Neural cell (in vitro differentiated cells): ENCODE measurements around the gene TNS4. TPM values are rescaled to one million over a fixed set of nuclear protein-coding genes. Genes with fewer than 3 reads are reported as not detected.

Experiments used
- H2AFZ ChIP-seq: fragments of 200-600, 300-800 bp; sonication (generic), shearing (Covaris generic); 2 replicates; pipeline ENCODE4 v1.6.0; 2014; ENCODE audit warnings: low read depth, mild to moderate bottlenecking, antibody characterized with exemption, low read length, moderate library complexity
- H3F3A ChIP-seq: fragments of 200-600 bp; shearing (Covaris generic); 2 replicates; pipeline ENCODE4 v1.6.1; 2016; ENCODE audit warnings: mild to moderate bottlenecking, moderate library complexity, mixed read lengths, antibody characterized with exemption, low read length; ENCODE audit not compliant: insufficient read depth, poor library complexity, severe bottlenecking
- H3K27ac ChIP-seq: fragments of 200-600, 300-800 bp; sonication (generic), shearing (Covaris generic); 2 replicates; pipeline ENCODE4 v1.5.1; 2014; ENCODE audit warnings: mild to moderate bottlenecking, low read length, moderate library complexity
- H3K27me3 ChIP-seq: fragments of 300-800, 200-600 bp; sonication (generic), shearing (Covaris generic); 2 replicates; pipeline ENCODE4 v1.6.0; 2014; ENCODE audit warnings: mild to moderate bottlenecking, low read depth, low read length, moderate library complexity; ENCODE audit not compliant: insufficient read depth
- H3K36me3 ChIP-seq: fragments of 300-800, 200-600 bp; sonication (generic), shearing (Covaris generic); 2 replicates; pipeline ENCODE4 v1.5.1; 2014; ENCODE audit warnings: mild to moderate bottlenecking, antibody characterized with exemption, low read length, moderate library complexity; ENCODE audit not compliant: insufficient read depth
- H3K4me2 ChIP-seq: fragments of 300-800, 200-600 bp; sonication (generic), shearing (Covaris generic); 2 replicates; pipeline ENCODE4 v1.6.0; 2014; ENCODE audit warnings: mild to moderate bottlenecking, low read length
- H3K4me3 ChIP-seq: fragments of 300-800, 200-600 bp; sonication (generic), shearing (Covaris generic); 2 replicates; pipeline ENCODE4 v1.5.1; 2014; ENCODE audit warnings: mild to moderate bottlenecking, low read length, moderate library complexity
- H3K79me2 ChIP-seq: fragments of 200-600 bp; shearing (Covaris generic); replicated peaks from 2 replicates; pipeline ENCODE4 v1.6.0; 2014; ENCODE audit warnings: mild to moderate bottlenecking, low read length, moderate library complexity; ENCODE audit not compliant: insufficient read depth
- H3K9ac ChIP-seq: fragments of 300-800, 200-600 bp; sonication (generic), shearing (Covaris generic); 2 replicates; pipeline ENCODE4 v1.6.1; 2016; ENCODE audit warnings: mild to moderate bottlenecking, low read length, mixed read lengths
- H3K9me2 ChIP-seq: fragments of 200-600 bp; shearing (Covaris generic); 2 replicates; pipeline ENCODE4 v1.6.1; 2016; ENCODE audit warnings: mild to moderate bottlenecking, low read length, mixed read lengths; ENCODE audit not compliant: insufficient read depth
- H3K9me3 ChIP-seq: fragments of 200-600, 300-800 bp; sonication (generic), shearing (Covaris generic); 2 replicates; pipeline ENCODE4 v1.6.1; 2016; ENCODE audit warnings: mild to moderate bottlenecking, mixed run types, low read length, moderate library complexity, mixed read lengths
- H4K20me1 ChIP-seq: fragments of 200-600 bp; shearing (Covaris generic); 2 replicates; pipeline ENCODE4 v1.6.1; 2016; ENCODE audit warnings: mild to moderate bottlenecking, mixed run types; ENCODE audit not compliant: insufficient read depth
- CTCF ChIP-seq: fragments of 450-650 bp; IDR thresholded peaks from 2 replicates; pipeline ENCODE4 v1.5.1; 2014; ENCODE audit warnings: antibody characterized with exemption, mild to moderate bottlenecking, moderate library complexity; ENCODE audit not compliant: poor library complexity, severe bottlenecking
- EP300 ChIP-seq: fragments of 450-650 bp; conservative IDR thresholded peaks from 2 replicates; pipeline ENCODE4 v1.6.1; 2014; ENCODE audit warnings: antibody characterized with exemption, mild to moderate bottlenecking, moderate library complexity; ENCODE audit not compliant: poor library complexity, severe bottlenecking
- EZH2 ChIP-seq: fragments of 200-600, 300-800 bp; shearing (Covaris generic), sonication (generic); IDR thresholded peaks from 2 replicates; pipeline ENCODE4 v1.6.1; 2014; ENCODE audit warnings: antibody characterized with exemption, low read length, borderline replicate concordance, mild to moderate bottlenecking; ENCODE audit not compliant: insufficient read depth, poor library complexity, severe bottlenecking
- MXI1 ChIP-seq: fragments of 450-650 bp; conservative IDR thresholded peaks from 2 replicates; pipeline ENCODE4 v1.6.1; 2014; ENCODE audit warnings: antibody characterized with exemption, mild to moderate bottlenecking; ENCODE audit not compliant: poor library complexity, severe bottlenecking
- POLR2AphosphoS5 ChIP-seq: IDR thresholded peaks from 2 replicates; pipeline ENCODE4 v1.6.1; 2012
- RAD21 ChIP-seq: fragments of 450-650 bp; conservative IDR thresholded peaks from 2 replicates; pipeline ENCODE4 v1.6.1; 2014; ENCODE audit warnings: antibody characterized with exemption, mild to moderate bottlenecking, moderate library complexity
- REST ChIP-seq: IDR thresholded peaks from 2 replicates; pipeline ENCODE4 v1.6.1; 2012; ENCODE audit warnings: borderline replicate concordance
- SMC3 ChIP-seq: fragments of 450-650 bp; conservative IDR thresholded peaks from 2 replicates; pipeline ENCODE4 v1.6.1; 2014; ENCODE audit warnings: antibody characterized with exemption, mild to moderate bottlenecking, moderate library complexity; ENCODE audit not compliant: poor library complexity
- TAF1 ChIP-seq: IDR thresholded peaks from 2 replicates; pipeline ENCODE4 v1.6.1; 2012; ENCODE audit warnings: low read depth
- polyA plus RNA-seq: library from polyadenylated mRNA; depleted of rRNA; stranded (reverse); fragments of >200 nt; gene quantifications from 2 replicates; pipeline ENCODE4 v1.2.3, GENCODE V29; 2014

TNS4 gene
- polyA plus RNA-seq, 1 donor from 2014 or later, result not detected

GRCh38 chr17:40480501-40481003 is 20.9 kb downstream of the TNS4 start:
- no peaks in the 10 kb centered on the region for H3K9me2 ChIP-seq
- H3K9ac ChIP-seq, result no peak overlapping the region
- H3K27me3 ChIP-seq, result no peaks in the 10 kb centered on the region
- no peaks in the 10 kb centered on the region for H4K20me1 ChIP-seq
- H3K4me2 ChIP-seq, result no peak overlapping the region
- H3K27ac ChIP-seq, result no peak overlapping the region
- no peak overlapping the region for H2AFZ ChIP-seq
- H3F3A ChIP-seq, result no peaks in the 10 kb centered on the region
- no peak for TF ChIP-seq SMC3
- TF ChIP-seq EP300, result no peak
- TF ChIP-seq TAF1, result no peak
- TF ChIP-seq REST, result no peak
- no peak for TF ChIP-seq POLR2AphosphoS5
- no peak for TF ChIP-seq MXI1
- no peak for TF ChIP-seq EZH2
- no peak for TF ChIP-seq RAD21
- no peak for TF ChIP-seq CTCF
- H3K36me3 ChIP-seq, result no peaks in the 10 kb centered on the region
- H3K79me2 ChIP-seq, result no peaks in the 10 kb centered on the region
- H3K4me3 ChIP-seq, result no peak overlapping the region
- no peaks in the 10 kb centered on the region for H3K9me3 ChIP-seq

- H3K36me3 ChIP-seq, result no peaks in the 10 kb centered on the region
- no peaks in the 10 kb centered on the region for H3F3A ChIP-seq
- H3K9ac ChIP-seq, result no peak overlapping the region
- H3K9me2 ChIP-seq, result no peaks in the 10 kb centered on the region
- H3K4me2 ChIP-seq, result no peak overlapping the region
- no peak overlapping the region for H2AFZ ChIP-seq
- H4K20me1 ChIP-seq, result no peaks in the 10 kb centered on the region
- no peaks in the 10 kb centered on the region for H3K27me3 ChIP-seq
- H3K9me3 ChIP-seq, result no peaks in the 10 kb centered on the region
- no peak for TF ChIP-seq EP300
- TF ChIP-seq POLR2AphosphoS5, result no peak
- no peak for TF ChIP-seq TAF1
- no peak for TF ChIP-seq RAD21
- TF ChIP-seq REST, result no peak
- TF ChIP-seq CTCF, result no peak
- no peak for TF ChIP-seq MXI1
- no peak for TF ChIP-seq SMC3
- no peak for TF ChIP-seq EZH2
- H3K4me3 ChIP-seq, result no peak overlapping the region
- no peaks in the 10 kb centered on the region for H3K79me2 ChIP-seq
- H3K27ac ChIP-seq, result no peak overlapping the region
Measured at GRCh38 chr17:40479754-40480480, 21.5 kb downstream of the TNS4 start.
